ENCODE data around the gene GPR84.

GPR84 gene

DNA sequence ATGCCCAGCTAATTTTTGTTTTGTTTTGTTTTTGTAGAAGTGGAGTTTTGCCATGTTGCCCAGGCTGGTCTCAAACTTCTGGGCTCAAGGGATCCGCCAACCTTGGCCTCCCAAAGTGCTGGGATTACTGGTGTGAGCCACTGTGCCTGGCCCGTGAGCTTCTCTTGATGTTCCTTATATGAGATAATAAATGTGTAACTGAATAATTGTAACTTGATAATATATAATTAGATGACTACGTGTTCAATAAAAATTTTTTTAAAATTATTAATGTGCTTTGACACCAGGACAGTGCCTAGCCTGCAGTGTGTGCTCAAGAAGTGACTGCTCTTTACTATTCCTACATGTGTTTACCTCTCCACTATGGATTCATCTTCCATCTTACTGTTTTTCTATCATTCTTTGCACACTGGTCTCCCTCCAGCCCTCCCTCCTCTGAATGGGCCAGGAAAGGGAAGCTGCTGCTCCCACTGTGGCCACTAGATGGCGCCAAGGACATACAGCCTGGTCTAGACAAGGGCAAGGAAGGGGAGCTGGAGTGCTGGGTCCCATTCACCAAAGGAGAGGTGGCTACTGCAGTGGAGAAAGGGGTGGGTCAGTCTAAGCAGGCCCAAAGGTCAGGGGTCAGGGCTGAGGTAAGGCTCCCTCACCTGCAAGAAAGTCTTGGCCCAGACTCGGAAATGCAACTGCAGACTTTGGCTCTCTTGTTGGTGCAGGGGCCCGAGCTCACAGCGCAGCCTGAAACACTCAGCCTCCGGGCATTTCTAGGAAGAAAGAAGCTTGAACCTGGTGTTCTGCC lies 34.9 kb upstream of the GPR84 start:
- DNase-seq (peak; percentile 89 to 95 (median 91)), ATAC-seq (replicated peaks) (peak; percentile 97)
- Mint-ChIP-seq H3K4me3 (no peak overlapping the region), H3K9me3 (no peaks in the 10 kb centered on the region), H3K36me3 (ENCODE audit: insufficient read depth) (peaks cover 92% of the 10 kb centered on the region), H3K27ac (peak overlapping the region in 1 of 2 donors; percentile 18), H3K4me1 (ENCODE audit: low read depth in 2 of 2) (peaks cover 6 to 9% of the 10 kb centered on the region in 2 donors), H3K27me3 (no peaks in the 10 kb centered on the region)

DNA sequence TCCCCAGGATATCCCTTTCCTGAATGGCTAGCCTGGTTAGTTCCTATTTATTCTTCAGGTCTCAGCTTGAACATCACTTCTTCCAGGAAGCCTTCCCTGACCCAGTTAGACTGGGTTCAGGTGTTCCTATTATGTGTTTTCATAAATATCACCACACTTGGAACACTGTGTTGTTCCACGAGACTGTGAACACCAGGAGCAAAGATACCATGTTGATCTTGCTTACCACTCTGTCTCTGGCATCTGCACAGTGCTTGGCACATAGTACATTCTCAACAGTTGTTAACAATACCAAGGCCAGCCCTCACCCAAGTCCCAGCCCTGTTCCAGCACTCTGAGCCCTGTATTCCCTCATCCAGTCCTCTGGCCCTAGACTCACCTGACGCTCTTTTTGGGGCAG lies 33.9 kb upstream of the GPR84 start:
- no peaks in the 10 kb centered on the region for H3K9me3 Mint-ChIP-seq
- peaks cover 84% of the 10 kb centered on the region for H3K36me3 Mint-ChIP-seq (ENCODE audit: insufficient read depth)
- no peak overlapping the region for H3K4me3 Mint-ChIP-seq
- peak overlapping the region in 1 of 2 donors; percentile 20 for H3K27ac Mint-ChIP-seq
- no peaks in the 10 kb centered on the region for H3K27me3 Mint-ChIP-seq
- no peak for DNase-seq
- peaks cover 12% of the 10 kb centered on the region in 2 donors for H3K4me1 Mint-ChIP-seq (ENCODE audit: low read depth in 2 of 2)
- ATAC-seq (replicated peaks): no peak

DNA sequence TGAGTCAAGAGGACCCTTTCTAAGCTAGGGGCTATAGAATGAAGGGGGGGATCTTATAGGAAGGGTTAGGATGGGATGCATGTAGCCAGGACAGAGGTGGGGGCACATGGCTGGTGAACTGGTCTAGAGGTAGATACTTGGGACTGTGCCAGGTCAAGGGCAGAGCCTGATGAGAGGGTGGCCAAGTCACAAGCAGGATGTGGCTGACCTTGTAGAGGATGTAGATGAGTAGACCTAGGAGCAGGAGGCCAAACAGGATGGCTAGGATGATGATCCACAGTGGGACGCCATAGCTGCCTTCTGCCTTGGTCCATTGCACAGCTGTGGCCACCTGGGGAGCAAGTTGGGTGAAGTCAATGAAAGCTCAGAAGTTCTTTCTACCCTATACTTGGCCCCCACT lies 32.9 kb upstream of the GPR84 start:
- DNase-seq (no peak), ATAC-seq (replicated peaks) (no peak)
- Mint-ChIP-seq H3K27ac (peak overlapping the region in 1 of 2 donors; percentile 41), H3K4me1 (ENCODE audit: low read depth in 2 of 2) (peaks cover 12 to 14% of the 10 kb centered on the region in 2 donors), H3K9me3 (no peaks in the 10 kb centered on the region), H3K27me3 (no peaks in the 10 kb centered on the region), H3K36me3 (ENCODE audit: insufficient read depth) (peaks cover 76% of the 10 kb centered on the region), H3K4me3 (no peak overlapping the region)

DNA sequence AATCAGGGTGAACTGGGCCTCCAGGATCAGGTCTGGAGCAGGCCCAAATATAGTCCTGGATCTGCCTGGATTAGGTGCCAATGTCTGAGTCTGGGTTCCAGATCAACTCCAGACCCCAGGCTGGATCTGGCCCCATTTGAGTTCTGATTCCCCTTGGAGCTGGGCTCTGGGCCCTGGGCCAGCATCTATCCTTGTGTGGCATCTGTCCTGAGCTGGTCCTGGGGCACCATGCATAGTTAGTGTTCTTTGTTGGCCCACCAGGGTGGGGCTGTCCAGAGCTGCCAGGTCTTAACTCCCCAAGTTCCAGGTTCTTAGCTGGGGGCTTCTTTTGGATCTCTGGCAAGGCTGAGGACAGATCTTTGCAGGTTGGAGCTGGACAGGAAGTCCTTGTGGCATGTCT lies 31.3 kb upstream of the GPR84 start:
- no peak overlapping the region for H3K4me3 Mint-ChIP-seq
- H3K4me1 Mint-ChIP-seq (ENCODE audit: low read depth in 2 of 2): peaks cover 21 to 23% of the 10 kb centered on the region in 2 donors
- no peak for ATAC-seq (replicated peaks)
- H3K9me3 Mint-ChIP-seq: no peaks in the 10 kb centered on the region
- DNase-seq: no peak
- H3K27me3 Mint-ChIP-seq: no peaks in the 10 kb centered on the region
- H3K36me3 Mint-ChIP-seq (ENCODE audit: insufficient read depth): peaks cover 67% of the 10 kb centered on the region
- H3K27ac Mint-ChIP-seq: no peak overlapping the region

DNA sequence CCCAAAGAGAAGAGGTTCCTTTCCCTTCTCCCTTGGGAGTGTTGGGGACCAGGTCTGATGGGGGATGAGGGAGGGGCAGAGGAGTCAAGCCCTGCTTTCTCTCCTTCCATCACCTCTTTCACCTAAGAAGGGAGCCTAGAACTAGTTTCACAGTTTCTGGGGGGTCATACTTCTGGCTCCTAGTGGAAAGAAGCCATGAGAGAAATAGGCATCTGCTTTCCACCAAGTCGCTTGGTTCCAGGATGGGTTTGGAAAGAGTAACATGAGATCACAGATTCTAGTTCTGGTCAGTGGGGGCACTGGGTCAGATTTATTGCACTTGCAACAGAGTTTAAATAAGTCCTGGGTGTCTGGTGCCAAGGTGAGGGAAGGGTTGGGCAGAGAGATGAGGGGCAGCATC lies 30.7 kb upstream of the GPR84 start:
- Mint-ChIP-seq H3K27me3 (no peaks in the 10 kb centered on the region), H3K9me3 (no peaks in the 10 kb centered on the region), H3K27ac (peak overlapping the region in 1 of 2 donors; percentile 20), H3K4me3 (no peak overlapping the region), H3K36me3 (ENCODE audit: insufficient read depth) (peaks cover 61% of the 10 kb centered on the region), H3K4me1 (ENCODE audit: low read depth in 2 of 2) (peaks cover 21 to 25% of the 10 kb centered on the region in 2 donors)
- DNase-seq: no peak
- no peak for ATAC-seq (replicated peaks)

DNA sequence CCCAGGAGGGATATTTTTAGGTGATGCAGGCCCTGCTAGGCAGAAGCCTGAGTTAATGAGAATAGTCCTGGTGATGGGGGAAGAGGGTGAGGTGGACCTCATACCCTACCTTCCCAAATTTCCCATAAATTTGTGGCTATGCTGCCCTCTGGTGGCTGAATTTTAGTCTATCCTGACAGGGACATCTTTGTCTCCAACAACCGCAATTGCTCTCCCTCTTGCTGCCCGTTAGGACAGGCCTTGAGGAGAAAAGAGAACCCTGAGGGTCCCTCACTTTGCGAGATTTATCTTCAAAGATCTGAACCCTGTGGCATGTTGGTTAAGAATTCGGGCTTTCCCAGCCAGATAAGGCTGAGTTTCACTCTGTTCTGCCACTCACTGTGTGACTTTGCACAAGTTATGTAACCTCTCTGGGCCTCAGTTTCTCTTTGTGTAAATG lies 30.0 kb upstream of the GPR84 start:
- H3K4me3 Mint-ChIP-seq: no peak overlapping the region
- ATAC-seq (replicated peaks): no peak
- H3K36me3 Mint-ChIP-seq (ENCODE audit: insufficient read depth): peaks cover 55% of the 10 kb centered on the region
- no peak for DNase-seq
- H3K27ac Mint-ChIP-seq: peak overlapping the region; percentile 51 to 68
- H3K4me1 Mint-ChIP-seq (ENCODE audit: low read depth in 2 of 2): peaks cover 19 to 25% of the 10 kb centered on the region in 2 donors
- no peaks in the 10 kb centered on the region for H3K9me3 Mint-ChIP-seq
- H3K27me3 Mint-ChIP-seq: no peaks in the 10 kb centered on the region

DNA sequence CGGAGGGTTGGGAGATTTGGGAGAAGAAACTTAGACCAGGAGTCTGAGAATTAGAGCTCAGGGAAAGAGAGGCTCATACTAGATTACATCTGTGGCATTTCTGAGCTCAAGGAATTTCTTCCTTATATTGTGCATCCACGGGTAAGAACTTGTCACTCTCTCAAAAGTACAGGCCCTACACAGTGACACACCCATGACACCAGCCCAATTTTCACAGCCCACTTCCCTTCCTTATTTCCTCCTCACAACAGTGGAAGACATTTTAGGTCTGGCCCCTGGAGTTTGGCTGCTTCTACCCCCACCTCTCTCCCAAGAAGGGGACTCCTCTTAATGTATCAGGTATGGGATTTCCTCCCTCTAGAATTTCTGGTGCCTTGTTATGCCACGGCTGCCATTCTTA lies 29.5 kb upstream of the GPR84 start:
- Mint-ChIP-seq H3K4me3 (no peak overlapping the region), H3K27ac (peak overlapping the region; percentile 51 to 68)
- no peak for DNase-seq

DNA sequence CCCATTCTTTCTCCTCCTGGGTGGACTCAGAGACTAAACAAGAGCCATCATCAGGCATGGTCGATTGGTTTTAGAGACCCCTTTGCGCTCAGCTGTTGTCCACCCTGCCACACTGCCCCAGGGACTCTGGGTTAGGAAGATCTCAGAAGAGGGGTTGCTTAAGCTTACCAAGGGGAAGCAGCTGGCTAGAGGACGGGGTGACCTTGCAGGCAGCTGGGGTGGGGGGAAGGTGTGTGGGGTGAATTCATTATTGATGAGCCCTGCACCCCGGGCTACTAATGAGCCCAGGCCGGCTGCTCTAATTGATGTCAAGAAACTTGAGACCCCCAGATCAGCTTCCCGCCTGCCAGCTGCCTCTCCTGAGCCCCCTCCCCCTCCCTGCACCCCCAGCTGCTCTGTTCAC lies 28.9 kb upstream of the GPR84 start:
- peaks cover 16 to 23% of the 10 kb centered on the region in 2 donors for H3K4me1 Mint-ChIP-seq (ENCODE audit: low read depth in 2 of 2)

More for the DNA sequence above, 29.5 kb upstream of the GPR84 start:
- Mint-ChIP-seq H3K9me3 (no peaks in the 10 kb centered on the region), H3K27me3 (no peaks in the 10 kb centered on the region), H3K36me3 (ENCODE audit: insufficient read depth) (peaks cover 50% of the 10 kb centered on the region), H3K4me1 (ENCODE audit: low read depth in 2 of 2) (peaks cover 16 to 23% of the 10 kb centered on the region in 2 donors)
- no peak for ATAC-seq (replicated peaks)

DNA sequence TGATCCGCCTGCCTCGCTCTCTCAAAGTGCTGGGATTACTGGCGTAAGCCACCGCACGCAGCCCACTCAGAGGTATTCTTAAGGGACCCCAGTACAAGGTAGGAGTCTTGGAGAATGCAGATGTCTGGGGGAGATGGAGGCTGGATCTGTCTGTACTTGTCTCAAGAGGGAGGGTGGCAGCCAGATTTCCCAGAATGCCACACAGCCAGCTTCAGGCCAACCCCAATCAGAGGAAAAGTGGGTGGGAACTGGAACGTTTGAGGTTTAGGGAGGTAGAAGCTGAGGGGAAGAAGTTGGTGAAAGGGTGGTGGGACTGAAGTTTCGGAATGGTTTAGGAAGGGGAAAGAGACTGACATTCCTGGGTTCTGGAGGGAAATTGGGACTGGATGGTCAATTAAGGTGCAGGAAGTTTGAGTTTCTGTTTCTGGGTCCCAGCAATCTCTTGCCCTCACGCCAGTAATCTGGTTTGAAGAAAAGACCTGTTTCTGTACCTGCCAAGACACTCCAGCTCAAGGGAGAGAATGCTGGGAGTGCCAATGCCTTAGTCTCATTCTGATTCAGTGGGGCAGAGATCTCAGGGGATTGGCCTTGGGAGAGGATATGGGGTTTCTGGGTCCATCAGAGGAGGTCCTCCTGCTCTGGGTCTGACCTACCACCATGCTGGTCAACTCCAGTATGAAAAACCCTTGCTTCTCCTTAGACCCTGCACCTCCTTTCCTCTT lies 28.4 kb upstream of the GPR84 start:
- Mint-ChIP-seq H3K9me3 (no peaks in the 10 kb centered on the region), H3K4me3 (peak overlapping the region; percentile 62 to 77), H3K27me3 (no peaks in the 10 kb centered on the region), H3K4me1 (ENCODE audit: low read depth in 2 of 2) (peaks cover 16 to 23% of the 10 kb centered on the region in 2 donors), H3K27ac (peak overlapping the region in 1 of 2 donors; percentile 2), H3K36me3 (ENCODE audit: insufficient read depth) (peaks cover 39% of the 10 kb centered on the region)
- DNase-seq: no peak
- no peak for ATAC-seq (replicated peaks)

More for the DNA sequence above, 28.9 kb upstream of the GPR84 start:
- H3K4me3 Mint-ChIP-seq: no peak overlapping the region
- ATAC-seq (replicated peaks) (no peak), DNase-seq (no peak)
- peak overlapping the region in 1 of 2 donors; percentile 68 for H3K27ac Mint-ChIP-seq
- H3K36me3 Mint-ChIP-seq (ENCODE audit: insufficient read depth): peaks cover 44% of the 10 kb centered on the region
- H3K27me3 Mint-ChIP-seq: no peaks in the 10 kb centered on the region
- no peaks in the 10 kb centered on the region for H3K9me3 Mint-ChIP-seq

DNA sequence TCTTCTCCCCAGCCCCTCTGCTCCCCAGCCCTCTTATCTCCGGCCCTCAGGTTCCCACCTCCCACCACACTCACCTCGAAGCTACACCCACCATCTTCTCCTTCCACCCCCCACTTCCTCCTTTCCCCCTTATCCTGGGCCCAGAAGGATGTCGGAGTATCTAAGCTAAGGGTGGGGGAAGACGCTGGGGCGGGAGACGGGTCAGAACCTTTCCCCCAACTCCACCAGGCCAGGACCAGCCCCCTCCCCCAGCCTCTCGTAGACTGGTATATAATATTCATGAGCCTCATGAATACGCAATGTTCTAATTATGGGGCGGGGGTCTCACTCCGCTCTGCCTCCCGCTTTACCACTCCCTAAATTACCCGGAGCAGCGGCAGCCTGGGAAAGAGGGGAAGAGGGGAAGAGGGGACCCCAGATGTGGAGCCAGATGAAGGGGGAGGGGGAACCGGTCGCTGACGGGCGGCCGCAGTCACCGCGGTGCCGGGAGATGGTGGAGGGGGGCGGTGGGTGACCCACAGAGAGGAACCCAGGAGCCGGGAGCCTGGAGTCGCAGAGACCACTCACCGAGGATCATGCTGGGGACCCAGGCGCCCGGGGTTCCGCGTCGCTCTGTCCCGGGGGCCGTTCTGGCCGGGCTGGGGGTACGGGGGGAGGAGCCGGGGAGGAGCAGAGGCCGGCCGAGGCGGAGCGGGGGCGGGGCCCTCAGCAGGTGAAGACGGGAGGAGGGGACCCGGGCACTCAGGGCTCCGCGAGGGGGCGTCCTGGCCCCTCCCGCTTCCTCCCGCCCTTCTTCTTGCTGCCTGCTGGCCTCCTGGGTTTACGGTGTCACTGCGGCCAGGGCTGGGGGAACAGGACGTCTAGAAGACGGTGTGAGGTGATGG lies 26.6 kb upstream of the GPR84 start:
- peak overlapping the region; percentile 62 to 77 for H3K4me3 Mint-ChIP-seq
- peaks cover 16 to 22% of the 10 kb centered on the region in 2 donors for H3K4me1 Mint-ChIP-seq (ENCODE audit: low read depth in 2 of 2)
- H3K27ac Mint-ChIP-seq: peak overlapping the region in 1 of 2 donors; percentile 39
- no peaks in the 10 kb centered on the region for H3K27me3 Mint-ChIP-seq
- H3K9me3 Mint-ChIP-seq: no peaks in the 10 kb centered on the region
- ATAC-seq (replicated peaks) (peak; percentile 89), DNase-seq (peak; percentile 57 to 62 (median 57))
- peaks cover 21% of the 10 kb centered on the region for H3K36me3 Mint-ChIP-seq (ENCODE audit: insufficient read depth)

DNA sequence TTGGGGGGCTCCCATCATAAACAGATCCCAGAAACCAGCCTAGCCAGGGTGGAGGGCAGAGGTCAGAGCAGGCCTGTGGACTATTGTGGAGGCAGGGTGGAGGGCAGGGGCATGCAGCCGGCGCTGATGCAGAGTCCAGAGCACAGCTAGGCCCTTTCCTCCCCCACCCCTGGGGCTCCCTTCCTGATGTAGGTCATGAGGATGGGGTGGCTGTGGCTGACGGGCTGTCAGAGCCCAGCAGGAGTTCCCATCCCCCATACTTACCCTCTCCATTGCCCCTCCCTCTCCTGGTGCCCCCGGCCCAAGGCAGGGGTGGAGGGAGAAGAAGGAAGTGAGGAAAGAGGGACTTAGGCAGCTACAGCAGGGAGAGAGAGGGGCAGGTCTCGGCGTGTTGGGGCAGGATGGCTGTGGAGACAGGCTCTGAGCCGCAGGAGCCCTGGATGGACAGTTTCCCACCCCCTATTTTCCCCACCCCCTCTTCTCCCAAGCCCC lies 25.9 kb upstream of the GPR84 start:
- peak overlapping the region in 1 of 2 donors; percentile 39 for H3K27ac Mint-ChIP-seq
- no peaks in the 10 kb centered on the region for H3K9me3 Mint-ChIP-seq
- no peaks in the 10 kb centered on the region for H3K27me3 Mint-ChIP-seq
- H3K4me3 Mint-ChIP-seq: peak overlapping the region; percentile 62 to 77
- H3K36me3 Mint-ChIP-seq (ENCODE audit: insufficient read depth): peaks cover 14% of the 10 kb centered on the region
- peaks cover 16 to 22% of the 10 kb centered on the region in 2 donors for H3K4me1 Mint-ChIP-seq (ENCODE audit: low read depth in 2 of 2)
- DNase-seq (no peak), ATAC-seq (replicated peaks) (no peak)

DNA sequence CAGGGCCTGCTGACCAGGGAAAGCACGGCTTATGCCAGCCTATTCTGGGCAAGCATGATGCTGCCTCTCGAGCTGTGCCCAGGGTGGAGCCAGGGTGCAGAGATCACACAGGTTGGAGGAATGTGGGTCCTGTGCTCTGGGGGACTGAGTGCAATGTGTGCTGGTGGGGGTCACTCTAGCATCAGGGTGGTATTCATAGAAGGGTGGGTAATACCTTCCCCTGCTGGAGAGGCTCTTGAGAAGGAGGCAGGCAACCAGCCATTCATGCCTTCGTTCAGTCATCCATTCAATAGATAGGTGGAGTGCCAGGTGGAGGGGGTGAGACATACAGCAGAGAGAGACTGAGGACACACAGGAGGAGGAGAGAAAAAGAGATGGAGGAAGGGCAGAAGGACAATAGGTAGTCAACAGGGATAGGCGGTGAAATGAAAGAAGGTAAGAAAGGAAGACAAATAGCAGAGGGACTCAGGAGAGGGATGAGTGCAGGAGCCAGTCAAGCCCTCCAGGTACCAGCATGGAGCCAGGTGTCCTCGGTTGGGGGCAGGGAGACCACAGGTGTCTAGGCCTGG lies 25.4 kb upstream of the GPR84 start:
- Mint-ChIP-seq H3K9me3 (no peaks in the 10 kb centered on the region), H3K36me3 (ENCODE audit: insufficient read depth) (peaks cover 9% of the 10 kb centered on the region), H3K4me3 (peak overlapping the region; percentile 62 to 77), H3K4me1 (ENCODE audit: low read depth in 2 of 2) (peaks cover 16 to 22% of the 10 kb centered on the region in 2 donors), H3K27ac (peak overlapping the region in 1 of 2 donors; percentile 39), H3K27me3 (no peaks in the 10 kb centered on the region)
- ATAC-seq (replicated peaks) (no peak), DNase-seq (no peak)

Measured in effector memory CD8-positive, alpha-beta T cell (primary cell).